Sigmoid colon (tissue), 7 donors: ENCODE data around the gene IL22RA2. TPM values are rescaled to one million over a fixed set of nuclear protein-coding genes. Genes with fewer than 3 reads are reported as not detected.

ENCODE experiments used
- DNase-seq: peaks from one replicate; pipeline ENCODE4 v3.0.0-alpha.2; 2019
- H3K27ac ChIP-seq, 4 donors: fragments of 200-600 bp; sonication (generic); one replicate each; pipeline ENCODE4 v1.5.1; 2016 to 2019; ENCODE audit warnings: mild to moderate bottlenecking in 1 of 4
- H3K27me3 ChIP-seq, 3 donors: fragments of 200-600 bp; sonication (generic); one replicate each; pipeline ENCODE4 v1.5.1; 2019; ENCODE audit warnings: mild to moderate bottlenecking in 1 of 3
- H3K36me3 ChIP-seq, 4 donors: fragments of 200-600 bp; sonication (generic); one replicate each; pipeline ENCODE4 v1.5.1; 2016 to 2019
- H3K4me1 ChIP-seq, 4 donors: fragments of 200-600 bp; sonication (generic); one replicate each; pipeline ENCODE4 v1.5.1; 2017 to 2019
- H3K4me3 ChIP-seq, 4 donors: fragments of 200-600 bp; sonication (generic); one replicate each; pipeline ENCODE4 v1.5.1; 2017 to 2019; ENCODE audit warnings: mild to moderate bottlenecking in 2 of 4, moderate library complexity in 1 of 4
- H3K9me3 ChIP-seq, 4 donors: fragments of 200-600 bp in 3 of 4; sonication (generic) in 3 of 4; one replicate each; pipeline versions ENCODE4 v1.5.1 to v1.6.1; 2013 to 2019
- CTCF ChIP-seq, 4 experiments: fragments of 450-650 bp in 3 of 4; fragments of 200-600 bp in 1 of 4; IDR thresholded peaks; one replicate each; pipeline ENCODE4 v1.5.1; 2016 to 2019; ENCODE audit warnings: antibody characterized with exemption in 4 of 4, mild to moderate bottlenecking in 3 of 4, moderate library complexity in 2 of 4
- EP300 ChIP-seq, 4 donors: sonication (generic); formaldehyde crosslinking; IDR thresholded peaks; one replicate each; pipeline ENCODE4 v1.6.1; 2017; ENCODE audit warnings: antibody characterized with exemption in 4 of 4
- POLR2A ChIP-seq, 2 donors: fragments of 450-650 bp; IDR thresholded peaks; one replicate each; pipeline ENCODE4 v1.6.1; 2016; ENCODE audit warnings: antibody characterized with exemption in 2 of 2, mild to moderate bottlenecking in 2 of 2, moderate library complexity in 2 of 2
- POLR2AphosphoS5 ChIP-seq, 4 donors: sonication (generic); formaldehyde crosslinking; IDR thresholded peaks; one replicate each; pipeline ENCODE4 v1.6.1; 2017; ENCODE audit warnings: antibody characterized with exemption in 4 of 4
- WGBS, 2 donors: extraction: QIAGEN DNeasy Blood & Tissue Kit; methylation state at CpG; one replicate each; pipeline ENCODE4 v1.1.7; 2013; 5-methylcytosine and 5-hydroxymethylcytosine counted together
- intact Hi-C: fragments of 100-400 bp; cut with DNase I; formaldehyde crosslinking; loops from one replicate; pipeline ENCODE4 v1.15.1; 2023
- polyA plus RNA-seq, 3 donors: library from polyadenylated mRNA; stranded (reverse); fragments of 200-250 nt; gene quantifications; one replicate each; pipeline ENCODE4 v1.2.3, GENCODE V29; 2013
- total RNA-seq, 4 donors: library from RNA; depleted of rRNA; stranded (reverse); fragments of >200 nt; gene quantifications; one replicate each; pipeline ENCODE4 v1.1.0, GENCODE V29; 2016
- donor health status: healthy with polysubstance abuse.
- donor health status: Bipolar disorder and iron deficiency.
- donor health status: healthy.

The IL22RA2 gene
- total and polyA plus RNA-seq, 7 donors, result 0.35 TPM; not detected in 6

GRCh38 chr6:137099689-137100403 is 73.6 kb downstream of the IL22RA2 start:
- intact Hi-C loops, result no loop called here
- no peak for TF ChIP-seq EP300 (IDR thresholded peaks at IDR 0.05)
- no peak for TF ChIP-seq POLR2AphosphoS5 (IDR thresholded peaks at IDR 0.05)
- TF ChIP-seq CTCF (IDR thresholded peaks at IDR 0.05), result no peak
- no peak for TF ChIP-seq POLR2A (IDR thresholded peaks at IDR 0.05)
- no peak for DNase-seq
- Histone ChIP-seq H3K4me1 (no peaks in the 10 kb centered on the region), H3K9me3 (no peaks in the 10 kb centered on the region), H3K36me3 (no peaks in the 10 kb centered on the region), H3K27me3 (no peaks in the 10 kb centered on the region), H3K4me3 (no peak overlapping the region), H3K27ac (no peak overlapping the region)
- 55 to 67% methylated on average over 8 of the region's 8 CpGs for WGBS, 2 donors

- no peak overlapping the region for H3K27ac ChIP-seq
- 87 to 91% methylated on average over 3 of the region's 3 CpGs for WGBS, 2 donors
- no peaks in the 10 kb centered on the region for H3K27me3 ChIP-seq
- TF ChIP-seq EP300 (IDR thresholded peaks at IDR 0.05) (no peak), POLR2A (IDR thresholded peaks at IDR 0.05) (no peak), POLR2AphosphoS5 (IDR thresholded peaks at IDR 0.05) (no peak), CTCF (IDR thresholded peaks at IDR 0.05) (no peak)
- H3K4me3 ChIP-seq, result no peak overlapping the region
- DNase-seq, result no peak
- H3K36me3 ChIP-seq, result no peaks in the 10 kb centered on the region
- intact Hi-C loops, result no loop called here
- no peaks in the 10 kb centered on the region for H3K9me3 ChIP-seq
- no peaks in the 10 kb centered on the region for H3K4me1 ChIP-seq
These were observed 75.9 kb downstream of the IL22RA2 start for GRCh38 chr6:137097526-137097925.

GRCh38 chr6:137097057-137097456 is 76.4 kb downstream of the IL22RA2 start:
- TF ChIP-seq CTCF (IDR thresholded peaks at IDR 0.05) (no peak), POLR2AphosphoS5 (IDR thresholded peaks at IDR 0.05) (no peak), EP300 (IDR thresholded peaks at IDR 0.05) (no peak), POLR2A (IDR thresholded peaks at IDR 0.05) (no peak)
- H3K36me3 ChIP-seq, result no peaks in the 10 kb centered on the region
- H3K27me3 ChIP-seq, result no peaks in the 10 kb centered on the region
- H3K9me3 ChIP-seq, result no peaks in the 10 kb centered on the region
- H3K27ac ChIP-seq, result no peak overlapping the region
- intact Hi-C loops, result no loop called here
- no peak for DNase-seq
- H3K4me3 ChIP-seq, result no peak overlapping the region
- no peaks in the 10 kb centered on the region for H3K4me1 ChIP-seq

DNA sequence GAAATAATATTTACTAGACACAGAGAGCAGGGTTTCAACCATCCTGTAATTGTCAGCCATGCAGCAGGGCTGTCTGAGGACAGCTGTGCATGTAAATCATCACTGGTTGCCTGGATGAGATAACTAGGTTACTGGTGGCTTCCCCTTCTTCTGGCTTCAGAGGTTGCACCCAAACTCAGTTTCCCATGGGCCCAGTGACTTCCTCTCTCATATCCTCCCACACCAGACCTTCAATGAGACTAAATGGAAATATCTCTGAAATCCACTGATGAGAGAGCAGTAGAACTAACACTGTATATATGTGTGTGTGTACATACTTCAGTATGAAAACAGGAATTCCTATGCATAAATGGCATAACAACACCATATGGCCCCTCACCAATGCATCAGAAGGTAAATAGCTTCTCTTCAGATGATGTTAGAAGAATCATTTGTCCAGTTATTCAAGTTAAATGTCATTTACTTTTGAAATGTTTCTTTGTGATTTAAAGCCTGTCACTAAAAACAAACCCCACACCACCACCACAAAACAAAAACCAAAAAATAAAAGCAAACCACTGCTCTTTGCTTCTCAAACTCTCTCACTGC is 77.7 kb downstream of the IL22RA2 start:
- no peaks in the 10 kb centered on the region for H3K9me3 ChIP-seq
- no peaks in the 10 kb centered on the region for H3K4me1 ChIP-seq
- H3K36me3 ChIP-seq, result no peaks in the 10 kb centered on the region
- intact Hi-C loops, result no loop called here
- H3K27ac ChIP-seq, result no peak overlapping the region
- H3K27me3 ChIP-seq, result no peaks in the 10 kb centered on the region
- TF ChIP-seq EP300 (IDR thresholded peaks at IDR 0.05) (no peak), POLR2AphosphoS5 (IDR thresholded peaks at IDR 0.05) (no peak), CTCF (IDR thresholded peaks at IDR 0.05) (no peak), POLR2A (IDR thresholded peaks at IDR 0.05) (no peak)
- DNase-seq, result no peak
- no peak overlapping the region for H3K4me3 ChIP-seq
